Breast epithelium (tissue), 3 donors: Measurements from ENCODE around the gene PNKP.

ENCODE experiments used
- CTCF ChIP-seq, 3 donors: fragments of 450-650 bp; IDR thresholded peaks; one replicate each; pipeline ENCODE4 v1.5.1; 2016 to 2017; ENCODE audit warnings: antibody characterized with exemption in 3 of 3, mild to moderate bottlenecking in 3 of 3, moderate library complexity in 3 of 3
- POLR2A ChIP-seq: fragments of 450-650 bp; IDR thresholded peaks from one replicate; pipeline ENCODE4 v1.6.1; 2016; ENCODE audit warnings: antibody characterized with exemption, mild to moderate bottlenecking, moderate library complexity
- POLR2AphosphoS5 ChIP-seq, 3 donors: sonication (generic); formaldehyde crosslinking; IDR thresholded peaks; one replicate each; pipeline ENCODE4 v1.6.1; 2017; ENCODE audit warnings: antibody characterized with exemption in 3 of 3

GRCh38 chr19:49910179-49910578 is 42.8 kb upstream of the PNKP start:
- no peak for TF ChIP-seq CTCF (IDR thresholded peaks at IDR 0.05)
- TF ChIP-seq POLR2A: no peak
- TF ChIP-seq POLR2AphosphoS5 (IDR thresholded peaks at IDR 0.05): no peak
